Neural cell (in vitro differentiated cells): ENCODE results near the gene NUB1. TPM values are rescaled to one million over a fixed set of nuclear protein-coding genes. Genes with fewer than 3 reads are reported as not detected.

Experiments used
- H2AFZ ChIP-seq: fragments of 200-600, 300-800 bp; sonication (generic), shearing (Covaris generic); 2 replicates; pipeline ENCODE4 v1.6.0; 2014; ENCODE audit warnings: low read depth, mild to moderate bottlenecking, antibody characterized with exemption, low read length, moderate library complexity
- H3F3A ChIP-seq: fragments of 200-600 bp; shearing (Covaris generic); 2 replicates; pipeline ENCODE4 v1.6.1; 2016; ENCODE audit warnings: mild to moderate bottlenecking, moderate library complexity, mixed read lengths, antibody characterized with exemption, low read length; ENCODE audit not compliant: insufficient read depth, poor library complexity, severe bottlenecking
- H3K27ac ChIP-seq: fragments of 200-600, 300-800 bp; sonication (generic), shearing (Covaris generic); 2 replicates; pipeline ENCODE4 v1.5.1; 2014; ENCODE audit warnings: mild to moderate bottlenecking, low read length, moderate library complexity
- H3K27me3 ChIP-seq: fragments of 300-800, 200-600 bp; sonication (generic), shearing (Covaris generic); 2 replicates; pipeline ENCODE4 v1.6.0; 2014; ENCODE audit warnings: mild to moderate bottlenecking, low read depth, low read length, moderate library complexity; ENCODE audit not compliant: insufficient read depth
- H3K36me3 ChIP-seq: fragments of 300-800, 200-600 bp; sonication (generic), shearing (Covaris generic); 2 replicates; pipeline ENCODE4 v1.5.1; 2014; ENCODE audit warnings: mild to moderate bottlenecking, antibody characterized with exemption, low read length, moderate library complexity; ENCODE audit not compliant: insufficient read depth
- H3K4me2 ChIP-seq: fragments of 300-800, 200-600 bp; sonication (generic), shearing (Covaris generic); 2 replicates; pipeline ENCODE4 v1.6.0; 2014; ENCODE audit warnings: mild to moderate bottlenecking, low read length
- H3K4me3 ChIP-seq: fragments of 300-800, 200-600 bp; sonication (generic), shearing (Covaris generic); 2 replicates; pipeline ENCODE4 v1.5.1; 2014; ENCODE audit warnings: mild to moderate bottlenecking, low read length, moderate library complexity
- H3K79me2 ChIP-seq: fragments of 200-600 bp; shearing (Covaris generic); replicated peaks from 2 replicates; pipeline ENCODE4 v1.6.0; 2014; ENCODE audit warnings: mild to moderate bottlenecking, low read length, moderate library complexity; ENCODE audit not compliant: insufficient read depth
- H3K9ac ChIP-seq: fragments of 300-800, 200-600 bp; sonication (generic), shearing (Covaris generic); 2 replicates; pipeline ENCODE4 v1.6.1; 2016; ENCODE audit warnings: mild to moderate bottlenecking, low read length, mixed read lengths
- H3K9me2 ChIP-seq: fragments of 200-600 bp; shearing (Covaris generic); 2 replicates; pipeline ENCODE4 v1.6.1; 2016; ENCODE audit warnings: mild to moderate bottlenecking, low read length, mixed read lengths; ENCODE audit not compliant: insufficient read depth
- H3K9me3 ChIP-seq: fragments of 200-600, 300-800 bp; sonication (generic), shearing (Covaris generic); 2 replicates; pipeline ENCODE4 v1.6.1; 2016; ENCODE audit warnings: mild to moderate bottlenecking, mixed run types, low read length, moderate library complexity, mixed read lengths
- H4K20me1 ChIP-seq: fragments of 200-600 bp; shearing (Covaris generic); 2 replicates; pipeline ENCODE4 v1.6.1; 2016; ENCODE audit warnings: mild to moderate bottlenecking, mixed run types; ENCODE audit not compliant: insufficient read depth
- CTCF ChIP-seq: fragments of 450-650 bp; IDR thresholded peaks from 2 replicates; pipeline ENCODE4 v1.5.1; 2014; ENCODE audit warnings: antibody characterized with exemption, mild to moderate bottlenecking, moderate library complexity; ENCODE audit not compliant: poor library complexity, severe bottlenecking
- EZH2 ChIP-seq: fragments of 200-600, 300-800 bp; shearing (Covaris generic), sonication (generic); IDR thresholded peaks from 2 replicates; pipeline ENCODE4 v1.6.1; 2014; ENCODE audit warnings: antibody characterized with exemption, low read length, borderline replicate concordance, mild to moderate bottlenecking; ENCODE audit not compliant: insufficient read depth, poor library complexity, severe bottlenecking
- POLR2AphosphoS5 ChIP-seq: IDR thresholded peaks from 2 replicates; pipeline ENCODE4 v1.6.1; 2012
- REST ChIP-seq: IDR thresholded peaks from 2 replicates; pipeline ENCODE4 v1.6.1; 2012; ENCODE audit warnings: borderline replicate concordance
- TAF1 ChIP-seq: IDR thresholded peaks from 2 replicates; pipeline ENCODE4 v1.6.1; 2012; ENCODE audit warnings: low read depth
- polyA plus RNA-seq: library from polyadenylated mRNA; depleted of rRNA; stranded (reverse); fragments of >200 nt; gene quantifications from 2 replicates; pipeline ENCODE4 v1.2.3, GENCODE V29; 2014

NUB1 gene
- polyA plus RNA-seq, 1 donor from 2014 or later = 48.4 TPM

- Histone ChIP-seq H3K36me3 (peaks cover 6% of the 10 kb centered on the region), H2AFZ (no peak overlapping the region), H3K79me2 (no peaks in the 10 kb centered on the region), H3K27ac (no peak overlapping the region), H3F3A (no peaks in the 10 kb centered on the region), H3K9me2 (no peaks in the 10 kb centered on the region), H3K4me2 (no peak overlapping the region), H3K9ac (no peak overlapping the region), H4K20me1 (no peaks in the 10 kb centered on the region), H3K27me3 (no peaks in the 10 kb centered on the region), H3K9me3 (no peaks in the 10 kb centered on the region), H3K4me3 (no peak overlapping the region)
- TF ChIP-seq REST = no peak
- TF ChIP-seq EZH2 = no peak
- TF ChIP-seq POLR2AphosphoS5 = no peak
- TF ChIP-seq TAF1 = no peak
Observed at GRCh38 chr7:151349507-151349853, 7.9 kb downstream of the NUB1 start.

GRCh38 chr7:151351027-151351426 is 9.4 kb downstream of the NUB1 start:
- H3K9me2 ChIP-seq = no peaks in the 10 kb centered on the region
- H3K9ac ChIP-seq = no peak overlapping the region
- no peak overlapping the region for H3K27ac ChIP-seq
- no peaks in the 10 kb centered on the region for H3K79me2 ChIP-seq
- no peak overlapping the region for H2AFZ ChIP-seq
- TF ChIP-seq EZH2 = no peak
- TF ChIP-seq CTCF = no peak
- TF ChIP-seq REST = no peak
- no peak overlapping the region for H3K4me3 ChIP-seq
- no peaks in the 10 kb centered on the region for H4K20me1 ChIP-seq
- no peaks in the 10 kb centered on the region for H3K9me3 ChIP-seq
- H3K27me3 ChIP-seq = no peaks in the 10 kb centered on the region
- no peak overlapping the region for H3K4me2 ChIP-seq
- no peaks in the 10 kb centered on the region for H3F3A ChIP-seq
- no peaks in the 10 kb centered on the region for H3K36me3 ChIP-seq
